Measurements from ENCODE around the gene GPR84. TPM values are rescaled to one million over a fixed set of nuclear protein-coding genes. Genes with fewer than 3 reads are reported as not detected.

The GPR84 gene
- total and polyA plus RNA-seq, 2 of the 8 experiments (the other 6 are each of a cell fraction or from before 2014, with no cell fraction given) = 0.09 TPM; not detected in 1

GRCh38 chr12:54363047-54363446 is 1.2 kb downstream of the GPR84 start:
- Histone ChIP-seq H3K4me3 (ENCODE audit: extremely low read depth in 1 of 4, insufficient read depth in 2 of 4, low read depth in 3 of 4, low read length in 4 of 4) (no peak overlapping the region), H4K91ac (replicated peaks; ENCODE audit: insufficient read length, low read length) (no peak overlapping the region), H2BK120ac (replicated peaks; ENCODE audit: low read depth, low read length) (no peak overlapping the region), H2BK20ac (ENCODE audit: low read length) (no peak overlapping the region), H2AK5ac (ENCODE audit: low read depth, low read length) (no peak overlapping the region), H3K4me1 (replicated peaks in 1 of 4; ENCODE audit: control insufficient read depth in 3 of 4, insufficient read depth in 4 of 4, low read length in 3 of 4) (peaks cover 0 to 7% (median 3%) of the 10 kb centered on the region in 4 experiments; a peak in 6 of 7 replicates), H3K23ac (ENCODE audit: insufficient read length) (no peak overlapping the region), H3K23me2 (ENCODE audit: low read depth, low read length) (peaks cover 11% of the 10 kb centered on the region), H2AFZ (ENCODE audit: low read length) (no peak overlapping the region), H3K36me3 (ENCODE audit: control insufficient read depth in 2 of 4, insufficient read depth in 4 of 4, low read length in 3 of 4) (no peaks in the 10 kb centered on the region), H3K79me1 (ENCODE audit: low read depth, low read length) (no peaks in the 10 kb centered on the region), H4K8ac (ENCODE audit: extremely low read depth, insufficient read depth, low read length) (no peak overlapping the region), H2BK5ac (ENCODE audit: low read depth, low read length) (no peak overlapping the region), H4K5ac (ENCODE audit: insufficient read length, low read depth, low read length) (no peak overlapping the region), H3K4ac (replicated peaks; ENCODE audit: insufficient read length, low read depth, low read length) (no peak overlapping the region), H3K9me3 (ENCODE audit: insufficient read depth in 2 of 2, low read depth in 1 of 2, low read length in 1 of 2) (no peaks in the 10 kb centered on the region), H3K27me3 (replicated peaks in 1 of 4; ENCODE audit: control insufficient read depth in 3 of 4, extremely low read depth in 1 of 4, insufficient read depth in 3 of 4, low read length in 3 of 4) (peaks cover 0 to 2% (median under 1%) of the 10 kb centered on the region in 4 experiments; a peak in 2 of 7 replicates), H3K79me2 (ENCODE audit: control insufficient read depth in 1 of 2, insufficient read depth in 2 of 2, low read length in 2 of 2) (no peaks in the 10 kb centered on the region), H3K18ac (ENCODE audit: extremely low read depth, low read length) (no peak overlapping the region), H2BK15ac (ENCODE audit: low read length) (no peak overlapping the region), H4K20me1 (replicated peaks in 1 of 2; ENCODE audit: control insufficient read depth in 1 of 2, insufficient read depth in 2 of 2, low read length in 2 of 2) (no peaks in the 10 kb centered on the region), H3K9ac (replicated peaks in 1 of 4; ENCODE audit: extremely low read depth in 1 of 4, low read depth in 3 of 4, low read length in 3 of 4) (no peak overlapping the region), H3K27ac (ENCODE audit: low read depth, low read length) (no peak overlapping the region), H3K56ac (replicated peaks; ENCODE audit: insufficient read length, low read depth, low read length) (no peak overlapping the region), H3K14ac (ENCODE audit: insufficient read length) (no peak overlapping the region), H3K4me2 (ENCODE audit: insufficient read depth in 1 of 2, low read depth in 2 of 2, low read length in 2 of 2) (no peak overlapping the region), H2BK12ac (ENCODE audit: low read depth, low read length) (peak overlapping the region; percentile 7; the same call in 1 of the 2 replicates)
- ChIA-PET CTCF (ENCODE audit: partially characterized antibody) (interaction anchor here (0.7 to 9.2 kb wide), 15 partner anchors 7 to 162 kb away, joined by 3 to 348 read pairs (median 12); partner anchors contain the start of genes COPZ1, NFE2 and ZNF385A), POLR2A (ENCODE audit: partially characterized antibody) (interaction anchor here (0.9 to 9.2 kb wide), 8 partner anchors 9 to 130 kb away, joined by 3 to 133 read pairs (median 12); partner anchors contain the start of genes CBX5 and HNRNPA1)
- no peak for FAIRE-seq
- TF ChIP-seq SIN3A (conservative IDR thresholded peaks at IDR 0.05 in 1 of 2, IDR thresholded peaks at IDR 0.05 in 1 of 2; ENCODE audit: low read depth in 1 of 2, low read length in 2 of 2) (no peak), CHD2 (IDR thresholded peaks at IDR 0.05; ENCODE audit: low read length) (no peak), HDAC2 (IDR thresholded peaks at IDR 0.05; ENCODE audit: borderline replicate concordance in 1 of 2, low read depth in 2 of 2, low read length in 2 of 2) (no peak), TBP (IDR thresholded peaks at IDR 0.05; ENCODE audit: low read depth, low read length) (no peak), SIRT6 (IDR thresholded peaks at IDR 0.05; ENCODE audit: low read length) (no peak), CTCF (IDR thresholded peaks at IDR 0.05; ENCODE audit: control extremely low read depth in 1 of 3, insufficient read depth in 1 of 3, low read depth in 1 of 3, low read length in 3 of 3) (no peak), SP2 (IDR thresholded peaks at IDR 0.05; ENCODE audit: low read length) (no peak), ATF3 (IDR thresholded peaks at IDR 0.05; ENCODE audit: insufficient read depth, low read depth, low read length) (no peak), KDM5A (IDR thresholded peaks at IDR 0.05; ENCODE audit: low read length) (no peak), CTBP2 (IDR thresholded peaks at IDR 0.05; ENCODE audit: borderline replicate concordance, insufficient read depth, insufficient read length, low read length) (no peak)
- 93% methylated on average over 8 of the region's 8 CpGs; no CpG with 5 or more reads in 1 of the 2 experiments for WGBS, 2 experiments (ENCODE audit: extremely low coverage in 1 of 2, insufficient coverage in 1 of 2, insufficient read length in 1 of 2, insufficient replicate concordance in 2 of 2, low coverage in 1 of 2, low lambda C conversion rate in 2 of 2, missing lambda C conversion rate in 1 of 2)
- no peak for DNase-seq (ENCODE audit: low read depth in 1 of 2, low spot score in 2 of 2)

All from H1 (cell line).